GM12878 (cell line): Measurements from ENCODE around the gene RET. TPM values are rescaled to one million over a fixed set of nuclear protein-coding genes. Genes with fewer than 3 reads are reported as not detected.

Experiments used
- ATAC-seq: fragments of 200-7000 bp; cut with Tn5 transposase; 3 replicates; pipeline ENCODE4 v1.9.1; 2020; ENCODE audit warnings: mild to moderate bottlenecking, moderate library complexity
- BruUV-seq: library from RNA; stranded (reverse); fragments of 400-500 nt; replicated peaks from 2 replicates; lab custom pipeline; 2021; lab: Mats Ljungman, UMichigan
- CTCF ChIA-PET: fragments of 300-600 bp; sonication (Branson Sonifier 250); formaldehyde crosslinking; extraction: SDS; loops from one replicate; lab custom pipeline; 2021; ENCODE audit warnings: inconsistent platforms; lab: Yijun Ruan, JAX
- POLR2A ChIA-PET: fragments of 350-600 bp; formaldehyde crosslinking; extraction: SDS; loops from one replicate; lab custom pipeline; 2021; ENCODE audit warnings: inconsistent platforms; lab: Charles Lee
- RAD21 ChIA-PET: fragments of 300-600 bp; sonication (Branson Sonifier 250); formaldehyde crosslinking; loops from one replicate; lab custom pipeline; 2023; ENCODE audit warnings: antibody characterized with exemption; ENCODE audit not compliant: unreplicated experiment; lab: Charles Lee
- SMC1A ChIA-PET: fragments of 300-600 bp; sonication (Branson Sonifier 250); formaldehyde crosslinking; loops from one replicate; lab custom pipeline; 2023; ENCODE audit not compliant: unreplicated experiment, uncharacterized antibody; lab: Charles Lee
- DNase-seq: peaks from one replicate; pipeline ENCODE4 v3.0.0-alpha.2; 2011; ENCODE audit warnings: low read depth, low spot score
- FAIRE-seq: peaks from 3 replicates; lab custom pipeline; 2011; peaks lifted over from hg19 to GRCh38; lab: Jason Lieb, UNC
- H2AFZ ChIP-seq: 2 replicates; pipeline ENCODE4 v1.6.0; 2011; ENCODE audit warnings: low read depth, low read length, control low read depth; ENCODE audit not compliant: control insufficient read depth
- H3K27ac ChIP-seq: 2 replicates; pipeline ENCODE4 v1.5.1; 2011; ENCODE audit warnings: control low read depth; ENCODE audit not compliant: control insufficient read depth, insufficient read depth
- H3K27me3 ChIP-seq, 2 experiments: replicated peaks in 1 of 2; 2 replicates each; pipeline versions ENCODE4 v1.6.0 to v1.6.1; 2011; ENCODE audit warnings: low read length in 1 of 2; ENCODE audit not compliant: control insufficient read depth in 2 of 2, insufficient read depth in 2 of 2
- H3K36me3 ChIP-seq, 2 experiments: 2 replicates each; pipeline ENCODE4 v1.5.1; 2011; ENCODE audit warnings: low read length in 1 of 2; ENCODE audit not compliant: control insufficient read depth in 2 of 2, insufficient read depth in 2 of 2
- H3K4me1 ChIP-seq: 2 replicates; pipeline ENCODE4 v1.6.1; 2011; ENCODE audit warnings: mild to moderate bottlenecking, low read length, moderate library complexity, mixed read lengths; ENCODE audit not compliant: control insufficient read depth, insufficient read depth
- H3K4me2 ChIP-seq: 2 replicates; pipeline ENCODE4 v1.6.0; 2011; ENCODE audit warnings: control low read depth; ENCODE audit not compliant: control insufficient read depth, insufficient read depth
- H3K4me3 ChIP-seq: fragments of 200-600 bp; sonication (generic); 2 replicates; pipeline ENCODE4 v1.5.1; 2016
- H3K79me2 ChIP-seq: 2 replicates; pipeline ENCODE4 v1.6.0; 2011; ENCODE audit warnings: low read length; ENCODE audit not compliant: control insufficient read depth, insufficient read depth
- H3K9ac ChIP-seq: 2 replicates; pipeline ENCODE4 v1.8.0; 2011; ENCODE audit warnings: low read length, control low read depth, mixed read lengths; ENCODE audit not compliant: control insufficient read depth, insufficient read depth
- H3K9me3 ChIP-seq: replicated peaks from 3 replicates; pipeline ENCODE4 v1.5.1; 2011; ENCODE audit warnings: mild to moderate bottlenecking, low read length; ENCODE audit not compliant: control insufficient read depth, insufficient read depth
- H4K20me1 ChIP-seq: 2 replicates; pipeline ENCODE4 v1.6.0; 2011; ENCODE audit not compliant: control insufficient read depth, insufficient read depth
- EED ChIP-seq: sonication (generic); IDR thresholded peaks from 2 replicates; pipeline ENCODE4 v1.6.1; 2016; ENCODE audit warnings: antibody characterized with exemption, low read depth
- EGR1 ChIP-seq, 2 experiments: IDR thresholded peaks; 1 replicate in 1 of 2; 2 replicates in 1 of 2; pipeline ENCODE4 v1.6.1; 2011 to 2012; ENCODE audit warnings: low read depth in 2 of 2, low read length in 2 of 2, borderline replicate concordance in 1 of 2, mild to moderate bottlenecking in 1 of 2, moderate library complexity in 1 of 2
- MEF2B ChIP-seq: fragments of 450-650 bp; IDR thresholded peaks from 2 replicates; pipeline ENCODE4 v1.6.1; 2018; ENCODE audit warnings: mild to moderate bottlenecking, moderate library complexity; ENCODE audit not compliant: partially characterized antibody, poor library complexity, severe bottlenecking
- MTA2 ChIP-seq: fragments of 450-650 bp; IDR thresholded peaks from 2 replicates; pipeline ENCODE4 v1.6.1; 2016; ENCODE audit warnings: low read depth, mild to moderate bottlenecking, moderate library complexity
- NR2C2 ChIP-seq: IDR thresholded peaks from 2 replicates; pipeline ENCODE4 v1.6.1; 2011; ENCODE audit warnings: borderline replicate concordance, low read depth; ENCODE audit not compliant: control insufficient read depth, insufficient read length
- NR2F1 ChIP-seq: fragments of 450-650 bp; conservative IDR thresholded peaks from 2 replicates; pipeline ENCODE4 v1.6.1; 2017; ENCODE audit warnings: mild to moderate bottlenecking
- NRF1 ChIP-seq: conservative IDR thresholded peaks from 2 replicates; pipeline ENCODE4 v1.6.1; 2011; ENCODE audit warnings: mild to moderate bottlenecking, low read depth, low read length, improper control_type of control experiment
- RAD21 ChIP-seq: IDR thresholded peaks from 2 replicates; pipeline ENCODE4 v1.6.1; 2011; ENCODE audit warnings: mild to moderate bottlenecking, low read depth, low read length, moderate library complexity; ENCODE audit not compliant: insufficient read depth
- RB1 ChIP-seq: fragments of 450-650 bp; formaldehyde crosslinking; IDR thresholded peaks from 2 replicates; pipeline ENCODE4 v1.6.1; 2017; ENCODE audit warnings: mild to moderate bottlenecking, borderline replicate concordance
- RFX5 ChIP-seq: IDR thresholded peaks from 2 replicates; pipeline ENCODE4 v1.6.1; 2011; ENCODE audit warnings: low read depth, low read length, improper control_type of control experiment
- SIX5 ChIP-seq: IDR thresholded peaks from 2 replicates; pipeline ENCODE4 v1.6.1; 2011; ENCODE audit warnings: mild to moderate bottlenecking, low read depth, low read length, moderate library complexity; ENCODE audit not compliant: severe bottlenecking
- SMAD5 ChIP-seq: IDR thresholded peaks from 2 replicates; pipeline ENCODE4 v1.6.1; 2016; ENCODE audit warnings: antibody characterized with exemption, low read depth
- SUPT20H ChIP-seq: IDR thresholded peaks from 2 replicates; pipeline ENCODE4 v1.6.1; 2011; ENCODE audit warnings: low read depth, mild to moderate bottlenecking, low read length, moderate library complexity, borderline replicate concordance; ENCODE audit not compliant: control insufficient read depth
- WGBS: methylation state at CpG from one replicate; pipeline ENCODE4 v1.1.6; 2016; ENCODE audit warnings: low lambda C conversion rate; ENCODE audit not compliant: insufficient replicate concordance, insufficient coverage; ENCODE audit errors: missing lambda C conversion rate; 5-methylcytosine and 5-hydroxymethylcytosine counted together
- in situ Hi-C: fragments of 300-500 bp; cut with MboI; formaldehyde crosslinking; loops from 9 replicates; pipeline ENCODE4 v1.14.3; 2018; ENCODE audit warnings: mixed read lengths
- intact Hi-C: fragments of 100-400 bp; cut with micrococcal nuclease; formaldehyde crosslinking; loops from one replicate; pipeline ENCODE4 v1.14.2; 2022; ENCODE audit not compliant: unreplicated experiment
- polyA plus RNA-seq, 11 experiments: library from polyadenylated mRNA; depleted of rRNA in 4 of 11; unstranded in 6 of 11; stranded (reverse) in 5 of 11; fragments of >200 nt; fragmentation: Nextera tagmentation in 4 of 11; fragmentation: Illumina TruSeq in 1 of 11; extraction: Ambion mirVana in 4 of 11; extraction: Trizol in 1 of 11; gene quantifications; 1 replicate in 1 of 11; 2 replicates in 10 of 11; pipeline versions ENCODE4 v1.2.1 to v1.2.3, GENCODE V29; 2011 to 2016; ENCODE audit warnings: inconsistent platforms in 2 of 11, missing spikeins in 2 of 11, low read depth in 1 of 11
- total RNA-seq, 4 experiments: library from RNA; depleted of rRNA in 3 of 4; stranded (reverse); fragments of >200 nt in 3 of 4; fragmentation: Illumina TruSeq in 1 of 4; extraction: Trizol in 1 of 4; gene quantifications; 2 replicates each; pipeline versions ENCODE4 v1.2.1 to v1.2.3, GENCODE V29; 2013 to 2021
- TF ChIP-seq, protein P1 (sequence below): fragments of 450-650 bp; formaldehyde crosslinking; IDR thresholded peaks from 2 replicates; pipeline ENCODE4 v1.5.0; 2022; ENCODE audit warnings: mild to moderate bottlenecking, missing genetic modification characterization
- TF ChIP-seq, protein P2 (sequence below): fragments of 450-650 bp; formaldehyde crosslinking; IDR thresholded peaks from 2 replicates; pipeline ENCODE4 v1.4.0; 2022; ENCODE audit warnings: mild to moderate bottlenecking, moderate library complexity

RET gene
- total and polyA plus RNA-seq, 10 of the 15 experiments (the other 5 are each of a cell fraction or from before 2014, with no cell fraction given), result not detected

- ChIA-PET POLR2A (no interaction called here), RAD21 (no interaction called here), CTCF (no interaction called here), SMC1A (no interaction called here)
- H3K79me2 ChIP-seq, result no peaks in the 10 kb centered on the region
- FAIRE-seq (no peak), ATAC-seq (no peak; the same call in 2 of the 3 replicates), DNase-seq (no peak)
- no peak overlapping the region for H3K4me2 ChIP-seq
- no peak for TF ChIP-seq RFX5
- TF ChIP-seq SUPT20H, result no peak
- no peak for TF ChIP-seq SMAD5
- TF ChIP-seq MEF2B, result no peak
- TF ChIP-seq NR2F1, result no peak
- no peak for TF ChIP-seq SIX5
- no peak for TF ChIP-seq EED
- no peak for TF ChIP-seq EGR1 (IDR thresholded peaks at IDR 0.05; ENCODE audit: borderline replicate concordance in 1 of 2, low read depth in 2 of 2, low read length in 2 of 2)
- TF ChIP-seq NR2C2, result no peak
- no peak for TF ChIP-seq NRF1
- TF ChIP-seq, protein P1, sequence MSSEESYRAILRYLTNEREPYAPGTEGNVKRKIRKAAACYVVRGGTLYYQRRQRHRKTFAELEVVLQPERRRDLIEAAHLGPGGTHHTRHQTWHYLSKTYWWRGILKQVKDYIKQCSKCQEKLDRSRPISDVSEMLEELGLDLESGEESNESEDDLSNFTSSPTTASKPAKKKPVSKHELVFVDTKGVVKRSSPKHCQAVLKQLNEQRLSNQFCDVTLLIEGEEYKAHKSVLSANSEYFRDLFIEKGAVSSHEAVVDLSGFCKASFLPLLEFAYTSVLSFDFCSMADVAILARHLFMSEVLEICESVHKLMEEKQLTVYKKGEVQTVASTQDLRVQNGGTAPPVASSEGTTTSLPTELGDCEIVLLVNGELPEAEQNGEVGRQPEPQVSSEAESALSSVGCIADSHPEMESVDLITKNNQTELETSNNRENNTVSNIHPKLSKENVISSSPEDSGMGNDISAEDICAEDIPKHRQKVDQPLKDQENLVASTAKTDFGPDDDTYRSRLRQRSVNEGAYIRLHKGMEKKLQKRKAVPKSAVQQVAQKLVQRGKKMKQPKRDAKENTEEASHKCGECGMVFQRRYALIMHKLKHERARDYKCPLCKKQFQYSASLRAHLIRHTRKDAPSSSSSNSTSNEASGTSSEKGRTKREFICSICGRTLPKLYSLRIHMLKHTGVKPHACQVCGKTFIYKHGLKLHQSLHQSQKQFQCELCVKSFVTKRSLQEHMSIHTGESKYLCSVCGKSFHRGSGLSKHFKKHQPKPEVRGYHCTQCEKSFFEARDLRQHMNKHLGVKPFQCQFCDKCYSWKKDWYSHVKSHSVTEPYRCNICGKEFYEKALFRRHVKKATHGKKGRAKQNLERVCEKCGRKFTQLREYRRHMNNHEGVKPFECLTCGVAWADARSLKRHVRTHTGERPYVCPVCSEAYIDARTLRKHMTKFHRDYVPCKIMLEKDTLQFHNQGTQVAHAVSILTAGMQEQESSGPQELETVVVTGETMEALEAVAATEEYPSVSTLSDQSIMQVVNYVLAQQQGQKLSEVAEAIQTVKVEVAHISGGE (CRISPR knock-in tag), result no peak
- no peak for TF ChIP-seq RB1
- no peak for TF ChIP-seq MTA2
- TF ChIP-seq, protein P2, sequence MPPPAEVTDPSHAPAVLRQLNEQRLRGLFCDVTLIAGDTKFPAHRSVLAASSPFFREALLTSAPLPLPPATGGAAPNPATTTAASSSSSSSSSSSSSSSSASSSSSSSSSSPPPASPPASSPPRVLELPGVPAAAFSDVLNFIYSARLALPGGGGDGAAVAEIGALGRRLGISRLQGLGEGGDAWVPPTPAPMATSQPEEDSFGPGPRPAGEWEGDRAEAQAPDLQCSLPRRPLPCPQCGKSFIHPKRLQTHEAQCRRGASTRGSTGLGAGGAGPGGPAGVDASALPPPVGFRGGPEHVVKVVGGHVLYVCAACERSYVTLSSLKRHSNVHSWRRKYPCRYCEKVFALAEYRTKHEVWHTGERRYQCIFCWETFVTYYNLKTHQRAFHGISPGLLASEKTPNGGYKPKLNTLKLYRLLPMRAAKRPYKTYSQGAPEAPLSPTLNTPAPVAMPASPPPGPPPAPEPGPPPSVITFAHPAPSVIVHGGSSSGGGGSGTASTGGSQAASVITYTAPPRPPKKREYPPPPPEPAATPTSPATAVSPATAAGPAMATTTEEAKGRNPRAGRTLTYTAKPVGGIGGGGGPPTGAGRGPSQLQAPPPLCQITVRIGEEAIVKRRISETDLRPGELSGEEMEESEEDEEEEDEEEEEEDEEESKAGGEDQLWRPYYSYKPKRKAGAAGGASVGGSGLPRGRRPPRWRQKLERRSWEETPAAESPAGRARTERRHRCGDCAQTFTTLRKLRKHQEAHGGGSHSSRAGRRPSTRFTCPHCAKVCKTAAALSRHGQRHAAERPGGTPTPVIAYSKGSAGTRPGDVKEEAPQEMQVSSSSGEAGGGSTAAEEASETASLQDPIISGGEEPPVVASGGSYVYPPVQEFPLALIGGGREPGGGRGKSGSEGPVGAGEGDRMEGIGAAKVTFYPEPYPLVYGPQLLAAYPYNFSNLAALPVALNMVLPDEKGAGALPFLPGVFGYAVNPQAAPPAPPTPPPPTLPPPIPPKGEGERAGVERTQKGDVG (CRISPR knock-in tag), result no peak
- no peak for TF ChIP-seq RAD21
- in situ Hi-C loops, result no loop called here
- no peaks in the 10 kb centered on the region for H3K4me1 ChIP-seq
- H3K27ac ChIP-seq, result no peak overlapping the region
- no TSS peak for BruUV-seq
- H4K20me1 ChIP-seq, result no peaks in the 10 kb centered on the region
- no peak overlapping the region for H2AFZ ChIP-seq
- no peaks in the 10 kb centered on the region for H3K9me3 ChIP-seq
- 21% methylated on average over 10 of the region's 11 CpGs for WGBS
- H3K36me3 ChIP-seq, result no peaks in the 10 kb centered on the region
- intact Hi-C loops, result no loop called here
- no peak overlapping the region for H3K9ac ChIP-seq
- H3K27me3 ChIP-seq, result no peaks in the 10 kb centered on the region; a peak in 2 of 4 replicates
- no peak overlapping the region for H3K4me3 ChIP-seq
Observed at GRCh38 chr10:43064331-43065075, 12.4 kb upstream of the RET start.
